Measurements from ENCODE around the gene BAAT. TPM values are rescaled to one million over a fixed set of nuclear protein-coding genes. Genes with fewer than 3 reads are reported as not detected.
A peak's percentile ranks its signal among the peaks of the same experiment; 100 is the strongest.

BAAT gene
- total RNA-seq, 4 donors from 2014 or later, result not detected

DNA sequence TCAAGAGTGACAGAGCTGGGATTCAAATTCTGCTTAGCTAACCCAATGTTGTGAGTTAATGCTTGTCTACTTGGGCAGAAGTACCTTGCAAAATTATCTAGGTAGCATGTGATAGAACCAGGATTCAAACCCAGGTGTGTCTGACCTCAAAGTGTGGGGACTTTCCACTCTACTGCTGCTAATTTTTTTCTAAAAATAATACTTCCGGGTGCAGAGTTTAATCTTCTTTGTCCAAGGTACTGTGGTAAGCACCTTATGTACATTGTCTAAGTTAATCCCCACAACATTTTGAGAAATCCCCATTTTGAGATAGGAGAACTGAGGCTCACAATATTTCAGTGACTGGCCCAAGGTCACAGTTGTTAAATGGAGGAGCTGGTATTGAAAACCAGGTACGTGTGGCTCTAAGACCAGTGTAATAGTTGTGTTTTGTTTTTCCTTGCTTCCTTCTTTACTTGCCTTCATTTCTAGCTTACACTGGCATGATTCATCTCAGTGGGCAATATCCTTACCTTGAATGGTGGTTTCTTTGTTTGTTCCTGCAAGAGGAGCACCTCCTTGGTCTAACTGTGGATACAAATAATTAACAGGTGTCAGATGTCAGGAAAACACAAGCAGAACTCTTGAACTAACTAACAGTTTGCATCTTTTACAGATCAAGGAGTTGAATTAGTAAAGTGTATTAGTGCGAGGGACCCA is 43.3 kb upstream of the BAAT start:
- intact Hi-C loops (cut with DNase I; ENCODE audit: low total_unique reads), result no loop called here
- no peak overlapping the region for H3K4me3 ChIP-seq (ENCODE audit: low read depth, poor library complexity, severe bottlenecking)
- WGBS, 2 donors, result 89 to 90% methylated on average over 3 of the region's 3 CpGs
- DNase-seq (ENCODE audit: low spot score in 2 of 2), result no peak
- TF ChIP-seq POLR2A (IDR thresholded peaks at IDR 0.05), result no peak
- TF ChIP-seq, protein P1, sequence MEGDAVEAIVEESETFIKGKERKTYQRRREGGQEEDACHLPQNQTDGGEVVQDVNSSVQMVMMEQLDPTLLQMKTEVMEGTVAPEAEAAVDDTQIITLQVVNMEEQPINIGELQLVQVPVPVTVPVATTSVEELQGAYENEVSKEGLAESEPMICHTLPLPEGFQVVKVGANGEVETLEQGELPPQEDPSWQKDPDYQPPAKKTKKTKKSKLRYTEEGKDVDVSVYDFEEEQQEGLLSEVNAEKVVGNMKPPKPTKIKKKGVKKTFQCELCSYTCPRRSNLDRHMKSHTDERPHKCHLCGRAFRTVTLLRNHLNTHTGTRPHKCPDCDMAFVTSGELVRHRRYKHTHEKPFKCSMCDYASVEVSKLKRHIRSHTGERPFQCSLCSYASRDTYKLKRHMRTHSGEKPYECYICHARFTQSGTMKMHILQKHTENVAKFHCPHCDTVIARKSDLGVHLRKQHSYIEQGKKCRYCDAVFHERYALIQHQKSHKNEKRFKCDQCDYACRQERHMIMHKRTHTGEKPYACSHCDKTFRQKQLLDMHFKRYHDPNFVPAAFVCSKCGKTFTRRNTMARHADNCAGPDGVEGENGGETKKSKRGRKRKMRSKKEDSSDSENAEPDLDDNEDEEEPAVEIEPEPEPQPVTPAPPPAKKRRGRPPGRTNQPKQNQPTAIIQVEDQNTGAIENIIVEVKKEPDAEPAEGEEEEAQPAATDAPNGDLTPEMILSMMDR (IDR thresholded peaks at IDR 0.05), result no peak

DNA sequence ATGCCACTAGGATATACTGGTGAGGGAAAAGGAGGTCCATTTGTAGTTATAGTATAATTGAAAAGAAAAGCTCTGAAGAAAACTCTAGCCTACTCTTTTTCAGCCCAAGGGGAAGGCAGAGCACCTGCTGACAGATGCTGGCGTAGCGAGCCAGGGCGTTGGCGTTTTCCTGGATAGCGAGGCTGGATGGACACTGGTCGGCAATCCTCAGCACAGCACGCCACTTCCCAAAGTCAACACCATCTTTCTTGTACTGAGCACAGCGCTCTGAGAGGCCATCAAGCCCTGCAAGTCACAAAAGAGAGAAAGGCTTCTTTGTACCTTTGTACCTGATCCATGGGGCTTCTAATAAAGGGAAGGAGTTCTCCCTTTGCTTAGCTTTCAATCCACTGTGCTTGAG is 42.6 kb upstream of the BAAT start:
- no peak overlapping the region for H3K4me3 ChIP-seq (ENCODE audit: low read depth, poor library complexity, severe bottlenecking)

DNA sequence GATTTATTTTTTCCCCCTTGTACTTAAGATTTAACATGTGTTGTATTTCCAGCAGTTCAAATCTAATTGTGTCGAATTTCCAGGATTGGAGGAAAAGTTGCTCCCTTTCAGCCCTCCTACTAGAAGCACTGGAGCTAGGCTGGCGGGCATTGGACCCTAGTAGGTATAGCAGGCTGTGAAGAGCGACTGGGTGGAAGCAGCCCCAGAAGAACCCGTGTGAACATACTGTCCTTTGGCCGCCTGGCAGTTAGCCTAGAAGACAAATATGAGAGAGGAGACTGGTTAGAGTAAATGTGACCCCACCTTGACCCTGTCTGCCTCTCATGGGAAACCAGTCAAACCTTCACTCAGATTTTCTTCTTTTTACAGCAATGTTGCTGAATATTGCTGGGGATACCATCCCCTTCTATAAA is 36.9 kb upstream of the BAAT start:
- WGBS, 2 donors, result 89 to 95% methylated on average over 5 of the region's 5 CpGs
- DNase-seq (ENCODE audit: low spot score in 2 of 2), result no peak
- TF ChIP-seq, protein P1 (IDR thresholded peaks at IDR 0.05), result peak in 1 of 3 donors; percentile 79
- TF ChIP-seq POLR2A (IDR thresholded peaks at IDR 0.05), result no peak
- H3K4me3 ChIP-seq (ENCODE audit: low read depth, poor library complexity, severe bottlenecking), result no peak overlapping the region
- intact Hi-C loops (cut with DNase I; ENCODE audit: low total_unique reads), result no loop called here

More for the DNA sequence above, 42.6 kb upstream of the BAAT start:
- intact Hi-C loops (cut with DNase I; ENCODE audit: low total_unique reads), result no loop called here
- TF ChIP-seq POLR2A (IDR thresholded peaks at IDR 0.05), result no peak
- TF ChIP-seq, protein P1 (IDR thresholded peaks at IDR 0.05), result no peak
- 93 to 95% methylated on average over 8 of the region's 8 CpGs for WGBS, 2 donors
- no peak for DNase-seq (ENCODE audit: low spot score in 2 of 2)

DNA sequence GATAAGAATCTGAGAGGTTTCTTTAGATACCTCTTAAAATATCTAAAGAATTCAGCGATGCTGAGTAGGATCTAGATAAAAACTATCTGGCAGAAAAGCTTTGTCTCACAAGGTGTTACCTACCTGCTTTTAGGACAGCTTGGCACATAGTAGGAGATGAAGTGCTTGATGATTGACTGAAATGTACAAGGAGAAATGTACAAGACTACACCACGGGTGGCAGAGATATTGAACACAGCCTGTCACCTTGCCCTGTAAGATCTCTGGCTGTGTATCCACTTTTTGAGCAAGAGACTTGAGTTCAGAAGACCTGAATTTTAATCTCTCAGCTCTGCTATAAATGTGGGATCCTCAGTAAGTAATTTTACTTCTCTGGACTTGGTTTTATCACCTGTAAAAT is 35.1 kb upstream of the BAAT start:
- WGBS, 2 donors, result 83 to 85% methylated on average over 2 of the region's 2 CpGs
- intact Hi-C loops (cut with DNase I; ENCODE audit: low total_unique reads), result no loop called here
- TF ChIP-seq, protein P1 (IDR thresholded peaks at IDR 0.05), result no peak
- no peak for TF ChIP-seq POLR2A (IDR thresholded peaks at IDR 0.05)
- DNase-seq (ENCODE audit: low spot score in 2 of 2), result no peak
- H3K4me3 ChIP-seq (ENCODE audit: low read depth, poor library complexity, severe bottlenecking), result no peak overlapping the region

DNA sequence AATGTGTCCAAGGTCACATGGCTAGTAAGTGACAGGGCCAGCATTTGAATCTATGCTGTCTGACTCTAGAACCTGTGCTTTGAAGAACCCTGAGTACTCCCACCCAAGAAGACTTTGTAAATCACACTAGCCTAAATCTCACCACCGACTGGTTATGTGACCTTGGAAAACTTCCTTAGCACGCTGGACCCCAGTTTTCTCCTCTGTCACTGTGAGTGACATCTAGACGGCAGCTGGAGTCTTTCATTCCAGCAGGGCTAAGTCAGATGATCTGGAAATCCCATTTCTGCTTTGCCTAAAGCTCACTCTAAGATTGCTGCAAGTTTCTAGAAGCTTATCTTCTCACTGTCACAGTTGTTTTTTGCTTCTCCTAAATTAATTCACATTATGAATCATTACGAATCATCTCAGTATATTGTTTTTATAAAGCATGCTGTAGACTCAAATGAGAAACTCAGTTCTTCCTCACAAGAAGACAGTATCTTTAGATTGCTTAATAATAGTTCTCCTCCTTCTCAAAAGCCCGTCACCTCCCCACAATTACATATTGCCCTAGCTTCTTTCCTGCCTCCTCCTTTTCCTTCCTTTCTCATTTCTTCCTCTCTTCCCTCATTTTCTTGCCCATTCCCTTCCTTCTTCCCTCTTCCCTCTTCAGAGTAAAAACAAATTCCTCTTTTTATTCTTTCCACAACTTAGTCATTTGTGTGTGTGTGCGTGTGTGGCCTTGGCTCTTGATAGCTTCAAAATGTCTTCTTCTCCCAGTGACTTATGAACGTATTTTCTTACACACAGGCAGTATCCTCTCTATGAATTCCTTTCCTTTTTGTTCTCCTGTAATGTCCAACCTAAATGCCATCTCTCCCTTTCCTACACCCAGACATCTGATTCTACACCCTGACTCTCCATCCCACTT is 34.0 kb upstream of the BAAT start:
- intact Hi-C loops (cut with DNase I; ENCODE audit: low total_unique reads), result no loop called here
- no peak for DNase-seq (ENCODE audit: low spot score in 2 of 2)
- TF ChIP-seq POLR2A (IDR thresholded peaks at IDR 0.05), result no peak
- TF ChIP-seq, protein P1 (IDR thresholded peaks at IDR 0.05), result no peak
- WGBS, 2 donors, result 81 to 82% methylated on average over 7 of the region's 7 CpGs
- no peak overlapping the region for H3K4me3 ChIP-seq (ENCODE audit: low read depth, poor library complexity, severe bottlenecking)
